Fibroblast of mammary gland (primary cell): ENCODE data around the gene SRMS.
"Not testable (repeated sequence)": the region's sequence is repeated elsewhere in the genome, so short reads cannot be mapped to it uniquely, and the experiment has no call there.

Experiments used
- DNase-seq: peaks from one replicate; pipeline ENCODE4 v3.0.0-alpha.2; 2010; ENCODE audit warnings: low read depth
- H3K4me3 ChIP-seq: 2 replicates; pipeline ENCODE4 v1.5.1; 2011; ENCODE audit warnings: low read depth, mild to moderate bottlenecking, low read length, moderate library complexity; ENCODE audit not compliant: control insufficient read depth
- TF ChIP-seq, protein P1 (sequence below): conservative IDR thresholded peaks from 2 replicates; pipeline ENCODE4 v1.5.1; 2011; ENCODE audit warnings: low read depth, low read length, inconsistent platforms; ENCODE audit not compliant: control insufficient read depth, insufficient read depth

The SRMS gene

DNA sequence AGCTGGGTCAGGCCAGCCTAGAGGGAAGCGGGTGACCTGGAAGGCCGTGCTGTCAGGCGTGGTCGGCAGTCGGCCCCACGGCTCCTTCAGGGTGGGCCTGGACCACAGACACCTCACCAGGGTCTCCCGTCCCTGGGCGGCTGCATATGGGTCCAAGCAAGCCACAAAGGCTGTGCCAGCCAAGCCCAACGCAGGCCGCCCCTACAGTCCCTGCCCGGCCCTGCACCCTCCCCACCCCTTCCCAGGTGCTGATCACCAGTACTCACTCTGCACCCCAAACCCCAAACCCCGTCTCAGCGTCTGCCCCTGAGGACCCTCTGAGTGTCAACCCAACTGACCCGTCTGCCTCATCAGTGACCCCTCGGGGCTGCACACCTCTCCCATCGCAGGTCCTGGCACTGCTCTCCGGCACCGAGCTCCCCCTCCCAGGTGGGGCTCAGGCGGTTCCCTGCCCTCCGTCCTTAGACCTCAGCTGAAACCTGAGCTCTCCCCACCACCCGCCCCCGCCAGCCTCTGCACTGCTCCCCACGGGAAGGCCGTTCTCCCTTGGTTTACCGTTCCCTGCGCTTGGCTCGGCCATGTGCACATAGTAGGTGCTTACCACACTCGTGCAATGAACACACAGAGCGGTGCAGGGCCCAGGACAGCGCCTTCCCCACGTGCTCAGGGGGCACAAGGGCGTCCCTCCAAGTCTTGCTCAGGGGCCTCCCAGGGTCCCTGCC lies 28.4 kb downstream of the SRMS start:
- TF ChIP-seq, protein P1, sequence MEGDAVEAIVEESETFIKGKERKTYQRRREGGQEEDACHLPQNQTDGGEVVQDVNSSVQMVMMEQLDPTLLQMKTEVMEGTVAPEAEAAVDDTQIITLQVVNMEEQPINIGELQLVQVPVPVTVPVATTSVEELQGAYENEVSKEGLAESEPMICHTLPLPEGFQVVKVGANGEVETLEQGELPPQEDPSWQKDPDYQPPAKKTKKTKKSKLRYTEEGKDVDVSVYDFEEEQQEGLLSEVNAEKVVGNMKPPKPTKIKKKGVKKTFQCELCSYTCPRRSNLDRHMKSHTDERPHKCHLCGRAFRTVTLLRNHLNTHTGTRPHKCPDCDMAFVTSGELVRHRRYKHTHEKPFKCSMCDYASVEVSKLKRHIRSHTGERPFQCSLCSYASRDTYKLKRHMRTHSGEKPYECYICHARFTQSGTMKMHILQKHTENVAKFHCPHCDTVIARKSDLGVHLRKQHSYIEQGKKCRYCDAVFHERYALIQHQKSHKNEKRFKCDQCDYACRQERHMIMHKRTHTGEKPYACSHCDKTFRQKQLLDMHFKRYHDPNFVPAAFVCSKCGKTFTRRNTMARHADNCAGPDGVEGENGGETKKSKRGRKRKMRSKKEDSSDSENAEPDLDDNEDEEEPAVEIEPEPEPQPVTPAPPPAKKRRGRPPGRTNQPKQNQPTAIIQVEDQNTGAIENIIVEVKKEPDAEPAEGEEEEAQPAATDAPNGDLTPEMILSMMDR: no peak
- H3K4me3 ChIP-seq: peak overlapping the region; percentile 52
- no peak for DNase-seq

DNA sequence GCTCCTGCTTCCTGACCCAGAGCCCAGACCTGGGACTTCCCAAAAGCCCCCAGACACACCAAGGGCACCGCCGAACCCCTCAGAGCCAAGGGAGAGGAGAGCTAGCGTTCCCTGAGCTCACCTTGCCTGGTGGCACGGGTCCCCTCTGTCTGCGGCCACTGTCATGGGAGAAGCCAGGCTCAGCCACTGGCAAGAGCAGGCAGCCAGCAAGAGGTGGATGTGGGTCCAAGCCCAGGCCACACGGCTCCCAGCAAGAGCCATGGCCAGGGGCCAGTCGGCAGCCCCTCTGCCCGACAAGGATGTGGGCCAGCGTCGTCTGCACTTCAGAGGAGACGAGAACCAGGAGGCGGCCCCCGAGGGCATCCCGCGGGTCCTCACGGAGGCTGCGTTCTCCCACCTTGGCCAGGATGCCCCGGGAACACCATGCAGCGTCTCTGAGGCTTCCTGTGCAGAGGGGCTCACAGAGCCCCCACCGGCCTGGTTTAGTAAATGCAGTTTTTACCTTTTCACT lies 29.1 kb downstream of the SRMS start:
- DNase-seq: no peak
- no peak overlapping the region for H3K4me3 ChIP-seq
- TF ChIP-seq, protein P1: no peak

DNA sequence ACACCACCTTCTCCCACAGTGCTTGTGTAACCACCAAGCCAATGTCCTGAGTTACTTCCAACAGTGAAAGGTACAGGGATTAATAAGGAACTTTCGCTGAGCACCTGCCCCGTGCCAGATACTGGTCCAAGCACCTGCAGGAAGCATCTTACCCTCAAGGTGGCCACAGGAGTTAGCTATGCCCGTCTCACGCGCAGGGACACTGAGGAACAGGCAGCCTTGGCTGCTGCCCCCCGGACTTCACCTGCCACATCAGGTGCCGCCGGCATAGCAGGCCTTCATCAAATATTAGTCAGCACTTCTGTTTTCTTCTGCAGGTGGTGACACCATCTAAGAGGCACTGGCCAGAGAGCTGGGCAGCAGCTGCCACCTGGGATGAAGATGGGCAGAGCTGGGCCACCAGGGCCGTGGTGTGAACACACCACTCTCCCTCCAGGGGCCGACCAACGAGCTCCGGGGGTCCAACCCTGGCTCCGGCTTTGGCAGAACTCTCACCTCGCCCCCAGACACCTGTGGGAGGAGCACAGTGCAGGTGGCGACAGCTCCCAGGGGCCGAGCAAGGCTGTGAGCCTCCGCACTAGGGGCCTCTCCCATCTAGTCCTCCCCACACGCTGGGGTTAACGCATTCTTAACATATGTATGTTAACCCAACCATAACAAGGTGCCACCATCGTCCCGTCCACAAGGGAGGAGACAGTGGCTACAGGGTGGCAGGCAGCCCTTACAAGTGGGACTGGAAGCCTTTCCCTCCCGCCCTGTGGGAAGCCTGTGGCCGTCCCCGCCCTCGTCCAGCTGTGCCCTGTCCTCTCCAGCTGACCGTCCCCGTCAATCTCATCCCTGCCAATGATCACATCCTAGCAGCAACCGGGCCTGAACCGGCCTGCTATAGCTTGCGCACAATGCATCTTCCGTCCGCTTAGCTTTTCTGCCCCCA lies 29.9 kb downstream of the SRMS start:
- TF ChIP-seq, protein P1: no peak
- no peak overlapping the region for H3K4me3 ChIP-seq
- no peak for DNase-seq

DNA sequence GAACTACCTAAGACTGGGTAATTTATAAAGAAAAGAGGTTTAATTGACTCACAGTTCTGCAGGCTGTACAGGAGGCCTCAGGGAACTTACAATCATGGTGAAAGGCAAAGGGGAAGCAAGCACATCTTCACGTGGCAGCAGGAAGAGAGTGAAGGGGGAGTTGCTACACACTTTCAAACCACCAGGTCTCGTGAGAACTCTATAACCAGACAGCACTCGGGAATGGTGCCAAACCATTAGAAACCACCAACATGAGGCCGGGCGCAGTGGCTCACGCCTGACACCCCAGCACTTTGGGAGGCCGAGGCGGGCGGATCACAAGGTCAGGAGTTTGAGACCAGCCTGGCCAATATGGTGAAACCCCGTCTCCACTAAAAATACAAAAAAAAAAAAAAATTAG lies 33.0 kb downstream of the SRMS start:
- DNase-seq: peak; percentile 18

DNA sequence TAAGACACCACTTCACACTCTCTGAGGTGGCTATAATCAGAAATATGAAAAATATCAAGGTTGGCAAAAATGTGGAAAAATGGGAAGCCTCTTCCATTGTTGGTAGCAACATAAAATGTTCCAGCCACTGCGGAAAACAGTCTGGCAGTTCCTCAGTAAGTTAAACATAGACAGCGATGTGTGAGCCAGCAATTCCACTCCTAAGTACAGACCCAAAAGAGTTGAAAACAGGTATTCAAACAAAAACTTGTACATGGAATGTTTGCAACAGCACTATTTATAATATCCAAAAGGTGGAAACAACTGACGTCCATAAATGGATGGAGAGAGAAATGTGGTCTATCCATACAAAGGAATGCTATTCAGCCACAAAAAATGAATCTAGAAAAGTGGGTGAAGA lies 34.3 kb downstream of the SRMS start:
- no peak overlapping the region for H3K4me3 ChIP-seq
- TF ChIP-seq, protein P1: no peak
- no peak for DNase-seq

More for the DNA sequence above, 33.0 kb downstream of the SRMS start:
- not testable (repeated sequence) for H3K4me3 ChIP-seq

DNA sequence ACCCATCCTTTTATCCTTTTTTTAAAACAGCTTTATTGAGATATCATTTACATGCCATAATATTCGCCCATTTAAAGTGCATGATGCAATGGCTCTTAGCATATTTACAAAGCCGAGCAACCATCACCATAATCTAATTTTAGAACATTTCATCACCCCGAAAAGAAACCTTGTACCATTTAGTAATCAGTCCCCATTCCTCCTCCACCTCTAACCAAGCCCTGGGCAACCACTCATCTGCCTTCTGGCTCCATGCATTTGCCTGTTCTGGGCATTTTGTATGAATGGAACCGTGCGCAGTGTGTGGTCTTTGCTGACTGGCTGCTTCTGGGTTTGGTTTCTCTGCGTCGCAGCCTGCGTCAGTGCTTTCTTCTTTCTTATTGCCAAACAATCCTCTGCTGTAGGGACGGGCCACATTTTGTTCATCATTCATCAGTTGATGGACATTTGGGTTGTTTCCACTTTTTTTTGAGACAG lies 38.4 kb downstream of the SRMS start:
- TF ChIP-seq, protein P1: no peak
- no peak for DNase-seq

More for the DNA sequence above, 38.4 kb downstream of the SRMS start:
- H3K4me3 ChIP-seq: no peak overlapping the region
